ENCODE data around the gene GPX2. TPM values are rescaled to one million over a fixed set of nuclear protein-coding genes. Genes with fewer than 3 reads are reported as not detected.

GPX2 gene
- total and polyA plus RNA-seq, 10 of the 15 experiments (the other 5 are each of a cell fraction or from before 2014, with no cell fraction given): not detected

DNA sequence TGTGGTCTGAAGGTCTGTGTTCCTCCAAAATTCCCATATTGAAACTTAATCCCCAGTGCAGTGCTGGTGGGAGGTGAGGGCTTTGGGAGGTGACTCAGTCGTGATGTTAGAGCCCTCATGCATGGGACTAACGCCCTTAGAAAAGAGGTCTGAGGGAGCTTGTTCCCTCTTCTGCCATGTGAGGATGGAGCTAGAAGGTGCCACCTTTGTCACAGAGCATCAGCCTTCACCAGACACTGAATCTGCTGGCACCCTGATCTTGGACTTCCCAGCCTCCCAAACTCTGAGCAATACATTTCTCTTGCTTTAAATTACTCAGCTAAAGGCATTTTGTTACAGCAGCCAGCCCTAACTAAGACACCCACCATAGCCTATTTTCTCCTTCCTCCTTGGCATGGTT, 15.7 kb upstream of the GPX2 start (continued):
- TF ChIP-seq, protein P1, sequence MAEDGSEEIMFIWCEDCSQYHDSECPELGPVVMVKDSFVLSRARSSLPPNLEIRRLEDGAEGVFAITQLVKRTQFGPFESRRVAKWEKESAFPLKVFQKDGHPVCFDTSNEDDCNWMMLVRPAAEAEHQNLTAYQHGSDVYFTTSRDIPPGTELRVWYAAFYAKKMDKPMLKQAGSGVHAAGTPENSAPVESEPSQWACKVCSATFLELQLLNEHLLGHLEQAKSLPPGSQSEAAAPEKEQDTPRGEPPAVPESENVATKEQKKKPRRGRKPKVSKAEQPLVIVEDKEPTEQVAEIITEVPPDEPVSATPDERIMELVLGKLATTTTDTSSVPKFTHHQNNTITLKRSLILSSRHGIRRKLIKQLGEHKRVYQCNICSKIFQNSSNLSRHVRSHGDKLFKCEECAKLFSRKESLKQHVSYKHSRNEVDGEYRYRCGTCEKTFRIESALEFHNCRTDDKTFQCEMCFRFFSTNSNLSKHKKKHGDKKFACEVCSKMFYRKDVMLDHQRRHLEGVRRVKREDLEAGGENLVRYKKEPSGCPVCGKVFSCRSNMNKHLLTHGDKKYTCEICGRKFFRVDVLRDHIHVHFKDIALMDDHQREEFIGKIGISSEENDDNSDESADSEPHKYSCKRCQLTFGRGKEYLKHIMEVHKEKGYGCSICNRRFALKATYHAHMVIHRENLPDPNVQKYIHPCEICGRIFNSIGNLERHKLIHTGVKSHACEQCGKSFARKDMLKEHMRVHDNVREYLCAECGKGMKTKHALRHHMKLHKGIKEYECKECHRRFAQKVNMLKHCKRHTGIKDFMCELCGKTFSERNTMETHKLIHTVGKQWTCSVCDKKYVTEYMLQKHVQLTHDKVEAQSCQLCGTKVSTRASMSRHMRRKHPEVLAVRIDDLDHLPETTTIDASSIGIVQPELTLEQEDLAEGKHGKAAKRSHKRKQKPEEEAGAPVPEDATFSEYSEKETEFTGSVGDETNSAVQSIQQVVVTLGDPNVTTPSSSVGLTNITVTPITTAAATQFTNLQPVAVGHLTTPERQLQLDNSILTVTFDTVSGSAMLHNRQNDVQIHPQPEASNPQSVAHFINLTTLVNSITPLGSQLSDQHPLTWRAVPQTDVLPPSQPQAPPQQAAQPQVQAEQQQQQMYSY (CRISPR knock-in tag; IDR thresholded peaks at IDR 0.05): no peak

DNA sequence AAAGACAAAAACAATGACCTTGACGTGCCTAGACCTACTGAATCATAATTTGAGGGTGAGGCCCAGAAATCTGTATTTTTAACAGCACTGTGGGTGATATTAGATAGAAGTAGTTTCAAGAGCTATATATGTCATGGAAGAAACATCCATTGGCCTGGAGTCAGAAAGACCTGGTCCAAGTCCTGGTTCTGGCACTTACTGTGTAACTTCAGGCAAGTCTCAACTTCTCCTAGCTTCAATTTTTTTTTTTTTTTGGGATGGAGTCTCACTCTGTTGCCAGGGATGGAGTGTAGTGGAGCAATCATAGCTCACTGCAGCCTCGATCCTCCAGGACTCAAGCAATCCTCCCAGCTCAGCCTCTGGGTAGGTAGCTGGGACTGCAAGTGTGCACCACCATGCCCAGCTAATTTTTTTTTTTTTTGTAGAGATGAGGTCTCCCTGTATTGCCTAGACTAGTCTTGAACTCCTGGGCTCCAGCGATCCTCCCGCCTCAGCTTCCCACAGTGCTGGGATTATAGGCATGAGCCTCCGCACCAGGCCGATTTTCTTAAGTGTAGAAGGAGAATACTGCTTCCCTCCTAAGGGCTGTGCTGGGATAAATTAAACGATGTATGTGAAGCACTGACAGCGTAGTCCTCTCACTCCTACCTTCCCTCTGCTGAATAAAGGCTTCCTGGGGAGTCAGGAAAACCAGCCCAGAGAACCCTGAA, 14.3 kb upstream of the GPX2 start:
- H3K27ac ChIP-seq (ENCODE audit: control insufficient read depth, insufficient read depth): no peak overlapping the region
- ChIA-PET RAD21 (ENCODE audit: unreplicated experiment) (interaction anchor here (1.2 kb wide), 1 partner anchor 27 kb away, joined by 3 read pairs; no protein-coding TSS in a partner anchor), POLR2A (no interaction called here), SMC1A (ENCODE audit: uncharacterized antibody, unreplicated experiment) (interaction anchor here (1.1 to 1.7 kb wide), 3 partner anchors 9 to 133 kb away, joined by 3 to 6 read pairs (median 3); no protein-coding TSS in a partner anchor), CTCF (interaction anchor here (0.7 to 1.4 kb wide), 4 partner anchors 17 to 155 kb away, joined by 3 to 6 read pairs (median 4); no protein-coding TSS in a partner anchor)
- in situ Hi-C loops (cut with MboI): no loop called here
- FAIRE-seq (no peak), ATAC-seq (no peak), DNase-seq (ENCODE audit: low read depth, low spot score) (no peak)
- no peak overlapping the region for H3K9ac ChIP-seq (ENCODE audit: control insufficient read depth, insufficient read depth, low read length)
- H3K79me2 ChIP-seq (ENCODE audit: control insufficient read depth, insufficient read depth, low read length): no peaks in the 10 kb centered on the region
- peaks cover 18% of the 10 kb centered on the region for H3K4me1 ChIP-seq (ENCODE audit: control insufficient read depth, insufficient read depth, low read length)
- intact Hi-C loops (cut with micrococcal nuclease; ENCODE audit: unreplicated experiment): no loop called here
- no peak overlapping the region for H3K4me2 ChIP-seq (ENCODE audit: control insufficient read depth, insufficient read depth)
- no peak overlapping the region for H2AFZ ChIP-seq (ENCODE audit: control insufficient read depth, low read depth, low read length)
- no TSS peak for BruUV-seq (replicated peaks)
- no peak overlapping the region for H3K4me3 ChIP-seq
- no peaks in the 10 kb centered on the region for H4K20me1 ChIP-seq (ENCODE audit: control insufficient read depth, insufficient read depth)
- no peaks in the 10 kb centered on the region for H3K27me3 ChIP-seq (replicated peaks in 1 of 2; ENCODE audit: control insufficient read depth in 2 of 2, insufficient read depth in 2 of 2, low read length in 1 of 2)
- 87% methylated on average over 8 of the region's 8 CpGs for WGBS (ENCODE audit: insufficient coverage, insufficient replicate concordance, low lambda C conversion rate, missing lambda C conversion rate)
- no peaks in the 10 kb centered on the region for H3K9me3 ChIP-seq (replicated peaks; ENCODE audit: control insufficient read depth, insufficient read depth, low read length)
- H3K36me3 ChIP-seq (ENCODE audit: control insufficient read depth in 2 of 2, insufficient read depth in 2 of 2, low read length in 1 of 2): no peaks in the 10 kb centered on the region
- no peak for TF ChIP-seq EZH2 (IDR thresholded peaks at IDR 0.05; ENCODE audit: borderline replicate concordance, control insufficient read depth, low read depth, low read length)
- TF ChIP-seq, protein P2, sequence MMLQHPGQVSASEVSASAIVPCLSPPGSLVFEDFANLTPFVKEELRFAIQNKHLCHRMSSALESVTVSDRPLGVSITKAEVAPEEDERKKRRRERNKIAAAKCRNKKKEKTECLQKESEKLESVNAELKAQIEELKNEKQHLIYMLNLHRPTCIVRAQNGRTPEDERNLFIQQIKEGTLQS (IDR thresholded peaks at IDR 0.05; ENCODE audit: borderline replicate concordance, extremely low read depth, low read depth, low read length): no peak
- TF ChIP-seq TCF12 (IDR thresholded peaks at IDR 0.05; ENCODE audit: low read depth, low read length): no peak
- TF ChIP-seq ZNF217 (IDR thresholded peaks at IDR 0.05): no peak
- TF ChIP-seq, protein P3, sequence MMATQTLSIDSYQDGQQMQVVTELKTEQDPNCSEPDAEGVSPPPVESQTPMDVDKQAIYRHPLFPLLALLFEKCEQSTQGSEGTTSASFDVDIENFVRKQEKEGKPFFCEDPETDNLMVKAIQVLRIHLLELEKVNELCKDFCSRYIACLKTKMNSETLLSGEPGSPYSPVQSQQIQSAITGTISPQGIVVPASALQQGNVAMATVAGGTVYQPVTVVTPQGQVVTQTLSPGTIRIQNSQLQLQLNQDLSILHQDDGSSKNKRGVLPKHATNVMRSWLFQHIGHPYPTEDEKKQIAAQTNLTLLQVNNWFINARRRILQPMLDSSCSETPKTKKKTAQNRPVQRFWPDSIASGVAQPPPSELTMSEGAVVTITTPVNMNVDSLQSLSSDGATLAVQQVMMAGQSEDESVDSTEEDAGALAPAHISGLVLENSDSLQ (IDR thresholded peaks at IDR 0.05): no peak
- no peak for TF ChIP-seq RUNX3 (IDR thresholded peaks at IDR 0.05; ENCODE audit: low read length)
- no peak for TF ChIP-seq CBFB (IDR thresholded peaks at IDR 0.05; ENCODE audit: low read depth)
- TF ChIP-seq RBBP5 (conservative IDR thresholded peaks at IDR 0.05): no peak
- TF ChIP-seq POLR2AphosphoS2 (IDR thresholded peaks at IDR 0.05; ENCODE audit: low read depth, low read length): no peak
- no peak for TF ChIP-seq ZSCAN29 (IDR thresholded peaks at IDR 0.05)
- TF ChIP-seq STAT3 (IDR thresholded peaks at IDR 0.05; ENCODE audit: low read depth, low read length): no peak
- TF ChIP-seq, protein P4, sequence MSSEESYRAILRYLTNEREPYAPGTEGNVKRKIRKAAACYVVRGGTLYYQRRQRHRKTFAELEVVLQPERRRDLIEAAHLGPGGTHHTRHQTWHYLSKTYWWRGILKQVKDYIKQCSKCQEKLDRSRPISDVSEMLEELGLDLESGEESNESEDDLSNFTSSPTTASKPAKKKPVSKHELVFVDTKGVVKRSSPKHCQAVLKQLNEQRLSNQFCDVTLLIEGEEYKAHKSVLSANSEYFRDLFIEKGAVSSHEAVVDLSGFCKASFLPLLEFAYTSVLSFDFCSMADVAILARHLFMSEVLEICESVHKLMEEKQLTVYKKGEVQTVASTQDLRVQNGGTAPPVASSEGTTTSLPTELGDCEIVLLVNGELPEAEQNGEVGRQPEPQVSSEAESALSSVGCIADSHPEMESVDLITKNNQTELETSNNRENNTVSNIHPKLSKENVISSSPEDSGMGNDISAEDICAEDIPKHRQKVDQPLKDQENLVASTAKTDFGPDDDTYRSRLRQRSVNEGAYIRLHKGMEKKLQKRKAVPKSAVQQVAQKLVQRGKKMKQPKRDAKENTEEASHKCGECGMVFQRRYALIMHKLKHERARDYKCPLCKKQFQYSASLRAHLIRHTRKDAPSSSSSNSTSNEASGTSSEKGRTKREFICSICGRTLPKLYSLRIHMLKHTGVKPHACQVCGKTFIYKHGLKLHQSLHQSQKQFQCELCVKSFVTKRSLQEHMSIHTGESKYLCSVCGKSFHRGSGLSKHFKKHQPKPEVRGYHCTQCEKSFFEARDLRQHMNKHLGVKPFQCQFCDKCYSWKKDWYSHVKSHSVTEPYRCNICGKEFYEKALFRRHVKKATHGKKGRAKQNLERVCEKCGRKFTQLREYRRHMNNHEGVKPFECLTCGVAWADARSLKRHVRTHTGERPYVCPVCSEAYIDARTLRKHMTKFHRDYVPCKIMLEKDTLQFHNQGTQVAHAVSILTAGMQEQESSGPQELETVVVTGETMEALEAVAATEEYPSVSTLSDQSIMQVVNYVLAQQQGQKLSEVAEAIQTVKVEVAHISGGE (CRISPR knock-in tag; IDR thresholded peaks at IDR 0.05): no peak
- no peak for TF ChIP-seq KLF5 (IDR thresholded peaks at IDR 0.05; ENCODE audit: partially characterized antibody)

All from GM12878 (cell line).